Lower leg skin (tissue), 4 donors: ENCODE results near the gene FAM107A. TPM values are rescaled to one million over a fixed set of nuclear protein-coding genes. Genes with fewer than 3 reads are reported as not detected.

ENCODE experiments used
- DNase-seq, 2 donors: peaks; one replicate each; pipeline ENCODE4 v3.0.0-alpha.2; 2019; ENCODE audit warnings: low spot score in 2 of 2
- H3K4me3 ChIP-seq: fragments of 200-600 bp; sonication (generic); 2 replicates; pipeline ENCODE4 v1.5.1; 2017; ENCODE audit warnings: mild to moderate bottlenecking, low read depth; ENCODE audit not compliant: poor library complexity, severe bottlenecking
- CTCF ChIP-seq, 3 donors: fragments of 450-650 bp; IDR thresholded peaks; one replicate each; pipeline ENCODE4 v1.5.1; 2016; ENCODE audit warnings: antibody characterized with exemption in 3 of 3, mild to moderate bottlenecking in 3 of 3, moderate library complexity in 2 of 3
- POLR2A ChIP-seq, 2 donors: fragments of 450-650 bp; IDR thresholded peaks; one replicate each; pipeline ENCODE4 v1.6.1; 2016 to 2017; ENCODE audit warnings: antibody characterized with exemption in 2 of 2, mild to moderate bottlenecking in 1 of 2, moderate library complexity in 1 of 2
- WGBS, 2 donors: methylation state at CpG; one replicate each; pipeline ENCODE4 v1.1.5; 2018; 5-methylcytosine and 5-hydroxymethylcytosine counted together
- intact Hi-C: fragments of 100-400 bp; cut with DNase I; formaldehyde crosslinking; loops from one replicate; pipeline ENCODE4 v1.15.0; 2023; ENCODE audit warnings: low total_unique reads
- total RNA-seq, 4 donors: library from RNA; depleted of rRNA; stranded (reverse); fragments of >200 nt; gene quantifications; one replicate each; pipeline ENCODE4 v1.1.0, GENCODE V29; 2016

FAM107A gene
- total RNA-seq, 4 donors from 2014 or later = 9.2 to 52.5 (median 16.9) TPM

- no peak for DNase-seq
- 65 to 73% methylated on average over 4 of the region's 4 CpGs for WGBS, 2 donors
- intact Hi-C loops = no loop called here
- no peak overlapping the region for H3K4me3 ChIP-seq
- no peak for TF ChIP-seq CTCF (IDR thresholded peaks at IDR 0.05)
- no peak for TF ChIP-seq POLR2A (IDR thresholded peaks at IDR 0.05)
These were observed 3.7 kb upstream of the FAM107A start for GRCh38 chr3:58580826-58581327.

- no peak for TF ChIP-seq POLR2A (IDR thresholded peaks at IDR 0.05)
- TF ChIP-seq CTCF (IDR thresholded peaks at IDR 0.05) = no peak
- WGBS, 2 donors = 94% methylated on average over 5 of the region's 5 CpGs
These were observed 1.7 kb upstream of the FAM107A start for GRCh38 chr3:58578873-58579272.

GRCh38 chr3:58576716-58577115 lies 475 bp downstream of the FAM107A start:
- DNase-seq = no peak
- 43 to 48% methylated on average over 6 of the region's 6 CpGs for WGBS, 2 donors
- H3K4me3 ChIP-seq = peak overlapping the region; percentile 12
- no peak for TF ChIP-seq POLR2A (IDR thresholded peaks at IDR 0.05)
- no peak for TF ChIP-seq CTCF (IDR thresholded peaks at IDR 0.05)
- intact Hi-C loops = no loop called here

More at GRCh38 chr3:58578873-58579272, 1.7 kb upstream of the FAM107A start:
- no peak for DNase-seq
- intact Hi-C loops = no loop called here
- H3K4me3 ChIP-seq = no peak overlapping the region

GRCh38 chr3:58575971-58576652 lies 1.1 kb downstream of the FAM107A start:
- 30 to 37% methylated on average over 7 to 8 of the region's 8 CpGs for WGBS, 2 donors
- no peak overlapping the region for H3K4me3 ChIP-seq
- no peak for TF ChIP-seq POLR2A (IDR thresholded peaks at IDR 0.05)
- DNase-seq = no peak
- intact Hi-C loops = no loop called here

GRCh38 chr3:58574682-58575081 lies 2.5 kb downstream of the FAM107A start:
- no peak for TF ChIP-seq POLR2A (IDR thresholded peaks at IDR 0.05)
- no peak for TF ChIP-seq CTCF (IDR thresholded peaks at IDR 0.05)
- WGBS, 2 donors = 70 to 91% methylated on average over 4 of the region's 4 CpGs
- intact Hi-C loops = no loop called here
- no peak for DNase-seq
- H3K4me3 ChIP-seq = no peak overlapping the region

- TF ChIP-seq POLR2A (IDR thresholded peaks at IDR 0.05) = no peak
- no peak for TF ChIP-seq CTCF (IDR thresholded peaks at IDR 0.05)
- no peak overlapping the region for H3K4me3 ChIP-seq
- WGBS, 2 donors = 63 to 72% methylated on average over 3 of the region's 3 CpGs
- no peak for DNase-seq
- intact Hi-C loops = no loop called here
These were observed 3.1 kb downstream of the FAM107A start for GRCh38 chr3:58574106-58574505.
